Activated B cell treated with CpG ODN at 0.5 μM for 24 hours (primary cell): ENCODE data around the gene MST1R. TPM values are rescaled to one million over a fixed set of nuclear protein-coding genes. Genes with fewer than 3 reads are reported as not detected.
"Not testable (repeated sequence)": the region's sequence is repeated elsewhere in the genome, so short reads cannot be mapped to it uniquely, and the experiment has no call there.

ENCODE experiments used
- ATAC-seq: fragments of 200-7000 bp; cut with Tn5 transposase; one replicate; pipeline ENCODE4 v1.10.0; 2021; ENCODE audit warnings: low read depth, mild to moderate bottlenecking, moderate library complexity
- CTCF ChIA-PET: fragments of 350-600 bp; sonication (Branson Sonifier 250); formaldehyde crosslinking; loops from one replicate; lab custom pipeline; 2021; ENCODE audit warnings: antibody characterized with exemption; lab: Charles Lee
- POLR2A ChIA-PET: fragments of 350-600 bp; sonication (Branson Sonifier 250); formaldehyde crosslinking; loops from one replicate; lab custom pipeline; 2021; ENCODE audit warnings: antibody characterized with exemption; lab: Charles Lee
- DNase-seq: peaks from one replicate; pipeline ENCODE4 v3.0.0; 2022
- H3K27ac Mint-ChIP-seq: one replicate; pipeline ENCODE4 v1.8.0; 2020; ENCODE audit warnings: mixed read lengths
- H3K27me3 Mint-ChIP-seq: one replicate; pipeline ENCODE4 v1.8.0; 2021; ENCODE audit warnings: mixed read lengths
- H3K36me3 Mint-ChIP-seq: one replicate; pipeline ENCODE4 v1.8.0; 2021; ENCODE audit warnings: low read depth, mixed read lengths
- H3K4me1 Mint-ChIP-seq: one replicate; pipeline ENCODE4 v1.8.0; 2021; ENCODE audit warnings: mixed read lengths
- H3K4me3 Mint-ChIP-seq: one replicate; pipeline ENCODE4 v1.8.0; 2020; ENCODE audit warnings: mild to moderate bottlenecking, mixed read lengths
- H3K9me3 Mint-ChIP-seq: one replicate; pipeline ENCODE4 v1.8.0; 2020; ENCODE audit warnings: mixed read lengths
- intact Hi-C: fragments of 100-400 bp; cut with micrococcal nuclease; formaldehyde crosslinking; loops from one replicate; pipeline ENCODE4 v1.15.1; 2024
- total RNA-seq: library from RNA; stranded (reverse); gene quantifications from 2 replicates; pipeline ENCODE4 v1.2.3, GENCODE V29; 2022
- TF ChIP-seq, protein P1 (sequence below): fragments of 200-600 bp; IDR thresholded peaks from one replicate; pipeline ENCODE4 v1.8.0; 2022; ENCODE audit warnings: antibody characterized with exemption, mild to moderate bottlenecking

The MST1R gene
- total RNA-seq, 1 donor from 2014 or later: 1.6 TPM

DNA sequence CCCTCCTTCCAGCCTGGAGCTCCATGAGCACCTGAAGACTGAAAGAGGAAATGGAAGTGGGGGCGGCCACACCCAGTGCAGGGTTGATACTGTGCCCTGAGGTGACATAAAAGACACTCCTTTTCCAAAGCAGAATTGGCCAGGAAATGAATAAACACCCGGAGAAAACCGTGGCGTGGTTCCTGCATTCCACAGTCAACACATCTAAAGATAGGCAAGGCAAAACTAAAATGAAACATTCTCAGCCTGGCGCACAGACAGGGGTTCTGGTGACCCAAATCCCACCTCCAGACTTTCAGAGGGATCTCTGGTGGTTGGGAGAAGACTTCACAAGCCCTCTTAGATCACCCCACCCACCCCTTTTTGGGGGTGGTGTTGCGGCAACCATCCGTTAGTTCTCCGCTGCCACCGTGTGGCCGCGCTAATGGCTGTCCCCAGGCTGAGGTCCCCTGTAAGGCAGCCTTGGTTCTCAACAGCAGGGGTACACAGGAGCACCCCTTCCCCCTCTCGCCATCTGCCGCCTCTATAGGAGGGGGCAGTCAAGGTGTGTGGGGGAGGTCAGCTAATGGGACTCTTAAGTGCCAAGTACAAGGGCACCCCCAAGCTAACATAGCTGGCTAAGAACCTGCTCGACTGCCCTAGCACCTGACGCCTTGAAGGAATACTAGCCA, 2.5 kb upstream of the MST1R start:
- H3K36me3 Mint-ChIP-seq: peaks cover 13% of the 10 kb centered on the region
- H3K9me3 Mint-ChIP-seq: no peaks in the 10 kb centered on the region
- CTCF ChIA-PET: interaction anchor here (0.8 to 2.3 kb wide), 6 partner anchors 64 to 366 kb away, joined by 3 to 8 read pairs (median 4); no protein-coding TSS in a partner anchor
- TF ChIP-seq, protein P1, sequence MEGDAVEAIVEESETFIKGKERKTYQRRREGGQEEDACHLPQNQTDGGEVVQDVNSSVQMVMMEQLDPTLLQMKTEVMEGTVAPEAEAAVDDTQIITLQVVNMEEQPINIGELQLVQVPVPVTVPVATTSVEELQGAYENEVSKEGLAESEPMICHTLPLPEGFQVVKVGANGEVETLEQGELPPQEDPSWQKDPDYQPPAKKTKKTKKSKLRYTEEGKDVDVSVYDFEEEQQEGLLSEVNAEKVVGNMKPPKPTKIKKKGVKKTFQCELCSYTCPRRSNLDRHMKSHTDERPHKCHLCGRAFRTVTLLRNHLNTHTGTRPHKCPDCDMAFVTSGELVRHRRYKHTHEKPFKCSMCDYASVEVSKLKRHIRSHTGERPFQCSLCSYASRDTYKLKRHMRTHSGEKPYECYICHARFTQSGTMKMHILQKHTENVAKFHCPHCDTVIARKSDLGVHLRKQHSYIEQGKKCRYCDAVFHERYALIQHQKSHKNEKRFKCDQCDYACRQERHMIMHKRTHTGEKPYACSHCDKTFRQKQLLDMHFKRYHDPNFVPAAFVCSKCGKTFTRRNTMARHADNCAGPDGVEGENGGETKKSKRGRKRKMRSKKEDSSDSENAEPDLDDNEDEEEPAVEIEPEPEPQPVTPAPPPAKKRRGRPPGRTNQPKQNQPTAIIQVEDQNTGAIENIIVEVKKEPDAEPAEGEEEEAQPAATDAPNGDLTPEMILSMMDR: no peak
- intact Hi-C loops: loop anchor here (1.0 to 5.0 kb wide), 5 partner anchors 67 to 366 kb away; partner anchors contain the start of gene IP6K1
- H3K4me3 Mint-ChIP-seq: peak overlapping the region; percentile 55
- H3K27me3 Mint-ChIP-seq: no peaks in the 10 kb centered on the region
- POLR2A ChIA-PET: interaction anchor here (1.0 to 2.0 kb wide), 2 partner anchors 103 kb away, joined by 4 to 8 read pairs; partner anchors contain the start of gene INKA1
- ATAC-seq (peak; percentile 30), DNase-seq (peak; percentile 38)
- H3K4me1 Mint-ChIP-seq: peaks cover 30% of the 10 kb centered on the region
- H3K27ac Mint-ChIP-seq: peak overlapping the region; percentile 56

DNA sequence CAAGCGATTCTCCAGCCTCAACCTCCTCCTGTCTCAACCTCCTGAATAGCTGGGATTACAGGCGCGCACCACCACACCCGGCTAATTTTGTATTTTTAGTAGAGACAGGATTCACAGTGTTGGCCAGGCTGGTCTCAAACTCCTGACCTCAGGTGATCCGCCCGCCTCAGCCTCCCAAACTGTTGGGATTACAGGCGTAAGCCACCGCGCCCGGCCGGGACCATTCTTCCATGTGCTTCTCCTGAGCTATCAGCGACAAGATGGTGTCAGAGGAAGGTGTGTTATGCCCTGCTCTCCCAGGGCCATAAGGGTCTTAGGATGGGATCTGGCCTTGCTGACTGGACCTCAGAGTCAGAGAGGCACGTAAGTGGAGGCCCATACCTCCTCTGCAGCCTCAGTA, 775 bp upstream of the MST1R start:
- Mint-ChIP-seq H3K4me1 (peaks cover 30% of the 10 kb centered on the region), H3K4me3 (peak overlapping the region; percentile 82)
- H3K9me3 Mint-ChIP-seq, H3K36me3 Mint-ChIP-seq, ATAC-seq, DNase-seq, CTCF ChIA-PET, H3K27me3 Mint-ChIP-seq, H3K27ac Mint-ChIP-seq: not testable (repeated sequence)
- POLR2A ChIA-PET: interaction anchor here (0.6 to 2.0 kb wide), 2 partner anchors 102 to 889 kb away, joined by 3 to 8 read pairs; partner anchors contain the start of gene INKA1
- intact Hi-C loops: loop anchor here (1.0 to 2.0 kb wide), 2 partner anchors 36 to 180 kb away; partner anchors contain the start of gene RBM6

DNA sequence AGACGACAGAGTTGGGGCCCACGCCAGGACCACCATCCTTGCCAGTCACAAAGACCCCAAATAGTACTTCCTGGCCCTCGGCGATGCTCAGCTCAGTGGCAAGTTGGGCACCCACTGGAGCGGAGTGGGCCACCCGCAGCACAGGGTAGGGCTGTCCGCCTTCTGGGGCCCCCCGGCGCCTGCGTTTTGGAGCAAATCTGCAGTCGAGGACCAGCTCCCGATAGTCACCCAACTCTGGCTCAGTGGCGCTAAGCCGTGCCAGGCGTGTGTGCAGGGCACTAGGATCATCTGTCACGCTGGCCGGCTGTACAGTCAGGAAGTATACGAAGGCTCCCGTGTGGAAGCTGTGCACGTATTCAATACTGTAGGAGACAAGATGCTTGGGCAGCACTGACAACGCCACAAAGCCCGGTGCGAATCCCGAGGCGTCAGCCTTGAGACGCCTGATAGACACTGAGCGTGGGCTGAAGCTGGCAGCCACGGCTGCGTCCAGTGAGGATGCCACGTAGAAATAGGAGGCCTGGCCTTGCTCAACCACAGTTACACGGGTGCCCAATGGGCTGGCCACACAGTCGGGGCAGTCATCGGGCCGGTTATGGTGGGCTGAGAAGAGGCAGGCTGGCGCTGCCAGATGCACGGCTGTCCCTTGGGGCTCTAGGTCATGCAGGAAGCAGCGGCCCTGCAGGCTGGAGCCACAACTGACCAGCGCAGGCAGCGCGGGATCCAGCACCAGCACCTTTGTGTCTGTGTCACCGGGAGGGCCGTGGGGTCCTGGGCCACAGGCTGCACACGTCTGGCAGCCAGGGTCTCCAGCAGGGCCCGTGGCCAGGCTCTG, 945 bp downstream of the MST1R start:
- POLR2A ChIA-PET: no interaction called here
- Mint-ChIP-seq H3K4me1 (peaks cover 30% of the 10 kb centered on the region), H3K36me3 (no peaks in the 10 kb centered on the region), H3K27me3 (no peaks in the 10 kb centered on the region), H3K9me3 (no peaks in the 10 kb centered on the region), H3K4me3 (no peak overlapping the region), H3K27ac (no peak overlapping the region)
- TF ChIP-seq, protein P1: no peak
- DNase-seq (no peak), ATAC-seq (no peak)
- intact Hi-C loops: loop anchor here (2.0 kb wide), 1 partner anchor 46 kb away; the partner anchor contains the start of gene TRAIP
- CTCF ChIA-PET: interaction anchor here (1.3 kb wide), 1 partner anchor 64 kb away, joined by 3 read pairs; no protein-coding TSS in a partner anchor

DNA sequence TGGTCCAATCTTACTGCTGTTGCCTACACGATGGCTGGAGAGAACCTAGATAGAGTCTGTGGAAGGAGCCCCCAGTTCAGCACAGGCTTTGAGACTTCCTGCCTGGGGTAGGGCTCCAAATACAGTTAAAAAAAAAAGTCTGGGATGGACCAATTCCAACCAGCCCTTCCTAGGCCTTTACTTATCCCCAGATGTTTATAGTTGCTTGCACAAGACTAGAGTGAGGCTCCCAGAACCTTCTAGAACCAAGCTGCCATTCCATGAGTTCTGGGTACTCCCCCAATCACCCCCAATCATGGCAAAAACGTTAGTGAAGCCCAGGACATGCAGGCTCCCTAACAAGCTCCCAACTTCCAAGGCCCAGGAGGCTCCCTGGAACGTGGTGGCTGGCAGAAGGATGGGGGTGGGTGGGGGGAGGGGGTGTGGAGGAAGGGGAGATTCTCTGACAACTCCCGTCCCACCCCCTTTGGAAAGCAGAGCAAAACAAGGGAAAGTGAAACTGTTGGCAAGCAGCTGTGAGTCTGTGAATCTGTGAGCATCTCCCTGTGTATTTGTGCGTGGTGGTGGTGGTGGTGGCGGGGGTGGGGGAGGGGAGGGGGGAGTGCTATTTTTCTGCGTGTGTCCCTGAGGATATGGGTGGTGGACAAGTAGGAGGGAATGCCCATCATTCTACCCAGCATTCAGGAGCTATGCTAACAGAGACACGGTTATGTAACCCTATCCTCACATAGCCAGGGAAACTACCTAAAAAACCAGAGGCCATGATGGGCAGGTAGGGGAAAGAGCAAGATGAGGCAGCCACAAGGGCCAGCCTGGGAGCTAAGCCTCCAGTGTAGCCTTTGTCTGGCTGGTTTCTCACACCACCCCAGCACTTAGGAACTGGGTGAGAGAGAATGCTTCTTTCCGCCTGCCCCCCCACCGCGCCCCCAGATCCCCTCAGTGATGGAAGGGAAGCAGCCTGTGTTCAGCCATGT, 2.0 kb downstream of the MST1R start:
- ATAC-seq (no peak), DNase-seq (no peak)
- Mint-ChIP-seq H3K4me1 (peaks cover 26% of the 10 kb centered on the region), H3K9me3 (no peaks in the 10 kb centered on the region), H3K4me3 (no peak overlapping the region), H3K27me3 (no peaks in the 10 kb centered on the region), H3K27ac (no peak overlapping the region), H3K36me3 (no peaks in the 10 kb centered on the region)
- TF ChIP-seq, protein P1: no peak
- intact Hi-C loops: loop anchor here (2.0 kb wide), 1 partner anchor 45 kb away; the partner anchor contains the start of gene TRAIP
- CTCF ChIA-PET: interaction anchor here (1.3 kb wide), 1 partner anchor 62 kb away, joined by 3 read pairs; no protein-coding TSS in a partner anchor
- POLR2A ChIA-PET: interaction anchor here (0.7 kb wide), 1 partner anchor 78 kb away, joined by 5 read pairs; no protein-coding TSS in a partner anchor
